Measurements from ENCODE around the gene FAN1. TPM values are rescaled to one million over a fixed set of nuclear protein-coding genes. Genes with fewer than 3 reads are reported as not detected.

FAN1 gene
- total and polyA plus RNA-seq, 9 of the 15 experiments (the other 6 are each of a cell fraction or from before 2014, with no cell fraction given) = 1.5 to 16.8 (median 12.0) TPM

DNA sequence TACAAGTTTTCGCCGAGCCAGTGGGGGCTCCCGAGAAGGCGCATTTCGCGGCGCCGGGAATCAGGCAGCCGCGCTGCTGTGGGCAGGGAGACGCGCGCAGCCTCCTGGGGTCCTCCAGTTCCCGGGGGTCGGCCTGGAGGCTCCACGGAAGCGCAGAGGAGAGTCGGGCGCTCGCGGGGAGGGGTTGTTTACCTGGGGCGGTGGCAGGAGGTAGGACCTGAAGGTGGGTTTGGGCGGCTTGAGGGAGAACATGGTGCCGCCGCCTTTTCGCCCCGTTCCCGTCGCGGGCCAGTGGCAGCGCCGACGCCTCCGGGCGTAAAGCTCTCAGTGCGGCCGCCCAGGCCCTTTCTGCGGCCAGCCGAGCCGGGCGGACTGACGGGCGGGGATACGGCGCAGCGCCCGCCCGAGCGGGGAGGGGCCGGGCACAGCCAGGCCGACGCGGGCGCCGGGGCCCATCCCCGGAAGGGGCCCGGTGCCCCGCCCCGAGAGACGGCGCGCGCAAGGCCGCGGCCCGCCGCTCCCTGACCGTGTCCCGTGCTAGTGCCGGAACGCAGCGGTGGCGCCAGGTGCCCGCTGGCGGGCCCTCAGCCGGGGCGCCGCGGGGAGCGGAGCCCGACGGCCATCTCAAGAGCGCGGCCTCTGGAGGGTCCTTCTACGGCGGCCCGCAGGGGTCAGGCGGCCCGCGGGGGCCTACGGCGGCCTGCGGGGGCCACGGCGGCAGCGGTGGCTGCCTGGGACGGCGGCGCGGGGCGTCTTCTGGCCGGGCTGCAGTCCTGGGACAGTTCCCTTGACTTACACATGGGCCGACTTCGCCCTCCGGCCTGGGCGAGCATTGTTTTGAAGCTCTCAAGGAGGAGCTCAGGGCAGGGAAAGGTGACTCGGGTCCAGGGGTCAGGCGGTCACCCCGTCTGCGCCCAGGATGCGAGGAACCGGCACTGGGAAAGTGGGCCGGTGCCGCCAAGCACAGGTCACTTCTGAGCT is 87.8 kb downstream of the FAN1 start, which contains the start of gene MTMR10 (continued):
- TF ChIP-seq, protein P1, sequence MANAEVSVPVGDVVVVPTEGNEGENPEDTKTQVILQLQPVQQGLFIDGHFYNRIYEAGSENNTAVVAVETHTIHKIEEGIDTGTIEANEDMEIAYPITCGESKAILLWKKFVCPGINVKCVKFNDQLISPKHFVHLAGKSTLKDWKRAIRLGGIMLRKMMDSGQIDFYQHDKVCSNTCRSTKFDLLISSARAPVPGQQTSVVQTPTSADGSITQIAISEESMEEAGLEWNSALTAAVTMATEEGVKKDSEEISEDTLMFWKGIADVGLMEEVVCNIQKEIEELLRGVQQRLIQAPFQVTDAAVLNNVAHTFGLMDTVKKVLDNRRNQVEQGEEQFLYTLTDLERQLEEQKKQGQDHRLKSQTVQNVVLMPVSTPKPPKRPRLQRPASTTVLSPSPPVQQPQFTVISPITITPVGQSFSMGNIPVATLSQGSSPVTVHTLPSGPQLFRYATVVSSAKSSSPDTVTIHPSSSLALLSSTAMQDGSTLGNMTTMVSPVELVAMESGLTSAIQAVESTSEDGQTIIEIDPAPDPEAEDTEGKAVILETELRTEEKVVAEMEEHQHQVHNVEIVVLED (CRISPR knock-in tag; IDR thresholded peaks at IDR 0.05) = peak; percentile 62
- TF ChIP-seq L3MBTL2 (IDR thresholded peaks at IDR 0.05) (peak; percentile 73), NR2C2 (CRISPR knock-in tag; IDR thresholded peaks at IDR 0.05) (no peak), NR2C2 (tag; IDR thresholded peaks at IDR 0.05) (peak; percentile 85), DDX20 (tag; IDR thresholded peaks at IDR 0.05; ENCODE audit: low read depth) (no peak), SRF (CRISPR knock-in tag; IDR thresholded peaks at IDR 0.05) (no peak), ZNF695 (CRISPR knock-in tag; IDR thresholded peaks at IDR 0.05) (no peak), ESRRA (IDR thresholded peaks at IDR 0.05; ENCODE audit: borderline replicate concordance, low read depth) (0 out of 2 replicates have a peak, but pooled peaks have one; percentile 6), FOXA1 (IDR thresholded peaks at IDR 0.05; ENCODE audit: borderline replicate concordance) (no peak), TCF7 (IDR thresholded peaks at IDR 0.05; ENCODE audit: borderline replicate concordance) (no peak), EP400 (IDR thresholded peaks at IDR 0.05) (peak; percentile 29; the same call in 1 of the 2 replicates), ZNF436 (CRISPR knock-in tag; IDR thresholded peaks at IDR 0.05) (no peak), NR1H2 (CRISPR knock-in tag; IDR thresholded peaks at IDR 0.05) (no peak), RBFOX2 (IDR thresholded peaks at IDR 0.05; ENCODE audit: low read depth, low read length) (peak; percentile 91), SAFB (IDR thresholded peaks at IDR 0.05; ENCODE audit: borderline replicate concordance, low read depth, low read length) (no peak)
- TF ChIP-seq, protein P2, sequence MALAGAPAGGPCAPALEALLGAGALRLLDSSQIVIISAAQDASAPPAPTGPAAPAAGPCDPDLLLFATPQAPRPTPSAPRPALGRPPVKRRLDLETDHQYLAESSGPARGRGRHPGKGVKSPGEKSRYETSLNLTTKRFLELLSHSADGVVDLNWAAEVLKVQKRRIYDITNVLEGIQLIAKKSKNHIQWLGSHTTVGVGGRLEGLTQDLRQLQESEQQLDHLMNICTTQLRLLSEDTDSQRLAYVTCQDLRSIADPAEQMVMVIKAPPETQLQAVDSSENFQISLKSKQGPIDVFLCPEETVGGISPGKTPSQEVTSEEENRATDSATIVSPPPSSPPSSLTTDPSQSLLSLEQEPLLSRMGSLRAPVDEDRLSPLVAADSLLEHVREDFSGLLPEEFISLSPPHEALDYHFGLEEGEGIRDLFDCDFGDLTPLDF (CRISPR knock-in tag; IDR thresholded peaks at IDR 0.05) = 0 out of 2 replicates have a peak, but pooled peaks have one; percentile 38
- TF ChIP-seq, protein P3, sequence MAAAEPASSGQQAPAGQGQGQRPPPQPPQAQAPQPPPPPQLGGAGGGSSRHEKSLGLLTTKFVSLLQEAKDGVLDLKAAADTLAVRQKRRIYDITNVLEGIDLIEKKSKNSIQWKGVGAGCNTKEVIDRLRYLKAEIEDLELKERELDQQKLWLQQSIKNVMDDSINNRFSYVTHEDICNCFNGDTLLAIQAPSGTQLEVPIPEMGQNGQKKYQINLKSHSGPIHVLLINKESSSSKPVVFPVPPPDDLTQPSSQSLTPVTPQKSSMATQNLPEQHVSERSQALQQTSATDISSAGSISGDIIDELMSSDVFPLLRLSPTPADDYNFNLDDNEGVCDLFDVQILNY (CRISPR knock-in tag; IDR thresholded peaks at IDR 0.05) = no peak
- TF ChIP-seq, protein P4, sequence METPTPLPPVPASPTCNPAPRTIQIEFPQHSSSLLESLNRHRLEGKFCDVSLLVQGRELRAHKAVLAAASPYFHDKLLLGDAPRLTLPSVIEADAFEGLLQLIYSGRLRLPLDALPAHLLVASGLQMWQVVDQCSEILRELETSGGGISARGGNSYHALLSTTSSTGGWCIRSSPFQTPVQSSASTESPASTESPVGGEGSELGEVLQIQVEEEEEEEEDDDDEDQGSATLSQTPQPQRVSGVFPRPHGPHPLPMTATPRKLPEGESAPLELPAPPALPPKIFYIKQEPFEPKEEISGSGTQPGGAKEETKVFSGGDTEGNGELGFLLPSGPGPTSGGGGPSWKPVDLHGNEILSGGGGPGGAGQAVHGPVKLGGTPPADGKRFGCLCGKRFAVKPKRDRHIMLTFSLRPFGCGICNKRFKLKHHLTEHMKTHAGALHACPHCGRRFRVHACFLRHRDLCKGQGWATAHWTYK (CRISPR knock-in tag; IDR thresholded peaks at IDR 0.05) = 0 out of 2 replicates have a peak, but pooled peaks have one; percentile 29
